ENCODE measurements around the gene CTNNA2. TPM values are rescaled to one million over a fixed set of nuclear protein-coding genes. Genes with fewer than 3 reads are reported as not detected.

Gene CTNNA2
- total and polyA plus RNA-seq, 9 of the 15 experiments (the other 6 are each of a cell fraction or from before 2014, with no cell fraction given) = 0.03 to 0.40 (median 0.15) TPM

- Histone ChIP-seq H3K9me1 (ENCODE audit: control insufficient read depth, insufficient read depth, low read length) (no peaks in the 10 kb centered on the region), H3K9me3 (replicated peaks; ENCODE audit: control insufficient read depth, insufficient read depth, low read depth, low read length) (no peaks in the 10 kb centered on the region), H3K4me3 (no peak overlapping the region), H3K27me3 (ENCODE audit: control insufficient read depth in 2 of 2, insufficient read depth in 2 of 2, low read length in 2 of 2) (no peaks in the 10 kb centered on the region), H3K4me1 (replicated peaks in 1 of 2; ENCODE audit: control insufficient read depth in 2 of 2, insufficient read depth in 2 of 2, low read length in 2 of 2) (peaks cover 0 to 5% of the 10 kb centered on the region in 2 experiments; a peak in 1 of 5 replicates), H4K20me1 (replicated peaks; ENCODE audit: control insufficient read depth, insufficient read depth, low read length) (no peaks in the 10 kb centered on the region), H2AFZ (ENCODE audit: low read depth, low read length) (peak overlapping the region; percentile 3; the same call in 1 of the 2 replicates), H3K79me2 (ENCODE audit: control insufficient read depth, insufficient read depth, low read length) (no peaks in the 10 kb centered on the region), H3K27ac (ENCODE audit: extremely low read depth, low read depth, low read length) (no peak overlapping the region), H3K9ac (ENCODE audit: insufficient read depth in 1 of 2, low read depth in 2 of 2, low read length in 2 of 2) (no peak overlapping the region), H3K4me2 (ENCODE audit: insufficient read depth, low read length) (no peak overlapping the region), H3K36me3 (ENCODE audit: control insufficient read depth, insufficient read depth, low read length) (no peaks in the 10 kb centered on the region)
- intact Hi-C loops (cut with micrococcal nuclease) (no loop called here), in situ Hi-C loops (cut with MboI) (no loop called here)
- POLR2A ChIA-PET = interaction anchor here (0.7 to 1.2 kb wide), 2 partner anchors 15 to 18 kb away, joined by 3 read pairs; no protein-coding TSS in a partner anchor
- ATAC-seq = no peak
- CTCF ChIA-PET (ENCODE audit: low intra/inter-chr PET ratio) = no interaction called here
- DNase-seq (ENCODE audit: extremely low read depth in 1 of 4, low spot score in 3 of 4) = no peak
- BruUV-seq (replicated peaks) = no TSS peak
- 13% methylated on average over 4 of the region's 4 CpGs for WGBS (ENCODE audit: insufficient coverage, low coverage, missing lambda C conversion rate)
- FAIRE-seq = no peak
- TF ChIP-seq, protein P1, sequence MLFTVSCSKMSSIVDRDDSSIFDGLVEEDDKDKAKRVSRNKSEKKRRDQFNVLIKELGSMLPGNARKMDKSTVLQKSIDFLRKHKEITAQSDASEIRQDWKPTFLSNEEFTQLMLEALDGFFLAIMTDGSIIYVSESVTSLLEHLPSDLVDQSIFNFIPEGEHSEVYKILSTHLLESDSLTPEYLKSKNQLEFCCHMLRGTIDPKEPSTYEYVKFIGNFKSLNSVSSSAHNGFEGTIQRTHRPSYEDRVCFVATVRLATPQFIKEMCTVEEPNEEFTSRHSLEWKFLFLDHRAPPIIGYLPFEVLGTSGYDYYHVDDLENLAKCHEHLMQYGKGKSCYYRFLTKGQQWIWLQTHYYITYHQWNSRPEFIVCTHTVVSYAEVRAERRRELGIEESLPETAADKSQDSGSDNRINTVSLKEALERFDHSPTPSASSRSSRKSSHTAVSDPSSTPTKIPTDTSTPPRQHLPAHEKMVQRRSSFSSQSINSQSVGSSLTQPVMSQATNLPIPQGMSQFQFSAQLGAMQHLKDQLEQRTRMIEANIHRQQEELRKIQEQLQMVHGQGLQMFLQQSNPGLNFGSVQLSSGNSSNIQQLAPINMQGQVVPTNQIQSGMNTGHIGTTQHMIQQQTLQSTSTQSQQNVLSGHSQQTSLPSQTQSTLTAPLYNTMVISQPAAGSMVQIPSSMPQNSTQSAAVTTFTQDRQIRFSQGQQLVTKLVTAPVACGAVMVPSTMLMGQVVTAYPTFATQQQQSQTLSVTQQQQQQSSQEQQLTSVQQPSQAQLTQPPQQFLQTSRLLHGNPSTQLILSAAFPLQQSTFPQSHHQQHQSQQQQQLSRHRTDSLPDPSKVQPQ (CRISPR knock-in tag; IDR thresholded peaks at IDR 0.05; ENCODE audit: borderline replicate concordance) = no peak
- TF ChIP-seq, protein P2, sequence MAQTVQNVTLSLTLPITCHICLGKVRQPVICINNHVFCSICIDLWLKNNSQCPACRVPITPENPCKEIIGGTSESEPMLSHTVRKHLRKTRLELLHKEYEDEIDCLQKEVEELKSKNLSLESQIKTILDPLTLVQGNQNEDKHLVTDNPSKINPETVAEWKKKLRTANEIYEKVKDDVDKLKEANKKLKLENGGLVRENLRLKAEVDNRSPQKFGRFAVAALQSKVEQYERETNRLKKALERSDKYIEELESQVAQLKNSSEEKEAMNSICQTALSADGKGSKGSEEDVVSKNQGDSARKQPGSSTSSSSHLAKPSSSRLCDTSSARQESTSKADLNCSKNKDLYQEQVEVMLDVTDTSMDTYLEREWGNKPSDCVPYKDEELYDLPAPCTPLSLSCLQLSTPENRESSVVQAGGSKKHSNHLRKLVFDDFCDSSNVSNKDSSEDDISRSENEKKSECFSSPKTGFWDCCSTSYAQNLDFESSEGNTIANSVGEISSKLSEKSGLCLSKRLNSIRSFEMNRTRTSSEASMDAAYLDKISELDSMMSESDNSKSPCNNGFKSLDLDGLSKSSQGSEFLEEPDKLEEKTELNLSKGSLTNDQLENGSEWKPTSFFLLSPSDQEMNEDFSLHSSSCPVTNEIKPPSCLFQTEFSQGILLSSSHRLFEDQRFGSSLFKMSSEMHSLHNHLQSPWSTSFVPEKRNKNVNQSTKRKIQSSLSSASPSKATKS (CRISPR knock-in tag; IDR thresholded peaks at IDR 0.05) = no peak
- no peak for TF ChIP-seq HDAC1 (IDR thresholded peaks at IDR 0.05)
- no peak for TF ChIP-seq PHB2 (IDR thresholded peaks at IDR 0.05; ENCODE audit: low read depth)
- TF ChIP-seq, protein P3, sequence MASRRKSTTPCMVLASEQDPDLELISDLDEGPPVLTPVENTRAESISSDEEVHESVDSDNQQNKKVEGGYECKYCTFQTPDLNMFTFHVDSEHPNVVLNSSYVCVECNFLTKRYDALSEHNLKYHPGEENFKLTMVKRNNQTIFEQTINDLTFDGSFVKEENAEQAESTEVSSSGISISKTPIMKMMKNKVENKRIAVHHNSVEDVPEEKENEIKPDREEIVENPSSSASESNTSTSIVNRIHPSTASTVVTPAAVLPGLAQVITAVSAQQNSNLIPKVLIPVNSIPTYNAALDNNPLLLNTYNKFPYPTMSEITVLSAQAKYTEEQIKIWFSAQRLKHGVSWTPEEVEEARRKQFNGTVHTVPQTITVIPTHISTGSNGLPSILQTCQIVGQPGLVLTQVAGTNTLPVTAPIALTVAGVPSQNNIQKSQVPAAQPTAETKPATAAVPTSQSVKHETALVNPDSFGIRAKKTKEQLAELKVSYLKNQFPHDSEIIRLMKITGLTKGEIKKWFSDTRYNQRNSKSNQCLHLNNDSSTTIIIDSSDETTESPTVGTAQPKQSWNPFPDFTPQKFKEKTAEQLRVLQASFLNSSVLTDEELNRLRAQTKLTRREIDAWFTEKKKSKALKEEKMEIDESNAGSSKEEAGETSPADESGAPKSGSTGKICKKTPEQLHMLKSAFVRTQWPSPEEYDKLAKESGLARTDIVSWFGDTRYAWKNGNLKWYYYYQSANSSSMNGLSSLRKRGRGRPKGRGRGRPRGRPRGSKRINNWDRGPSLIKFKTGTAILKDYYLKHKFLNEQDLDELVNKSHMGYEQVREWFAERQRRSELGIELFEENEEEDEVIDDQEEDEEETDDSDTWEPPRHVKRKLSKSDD (conservative IDR thresholded peaks at IDR 0.05; ENCODE audit: low read length) = no peak
- no peak for TF ChIP-seq POLR3A (IDR thresholded peaks at IDR 0.05; ENCODE audit: borderline replicate concordance, extremely low read depth, insufficient read depth, insufficient read length)
- no peak for TF ChIP-seq NFYB (IDR thresholded peaks at IDR 0.05; ENCODE audit: extremely low read depth, insufficient read length)
- no peak for TF ChIP-seq BHLHE40 (IDR thresholded peaks at IDR 0.05; ENCODE audit: low read length)
- TF ChIP-seq TEAD4 (IDR thresholded peaks at IDR 0.05; ENCODE audit: low read length) = no peak
- no peak for TF ChIP-seq TEAD4 (CRISPR knock-in tag; IDR thresholded peaks at IDR 0.05; ENCODE audit: borderline replicate concordance)
- TF ChIP-seq NR0B1 (IDR thresholded peaks at IDR 0.05; ENCODE audit: partially characterized antibody) = no peak
- no peak for TF ChIP-seq HMG20B (CRISPR knock-in tag; IDR thresholded peaks at IDR 0.05)
Observed at GRCh38 chr2:80114812-80115211, 602.0 kb downstream of the CTNNA2 start.

Measured in K562 (cell line).